ENCODE measurements around the gene CWC27. TPM values are rescaled to one million over a fixed set of nuclear protein-coding genes. Genes with fewer than 3 reads are reported as not detected.

Gene CWC27
- total and polyA plus RNA-seq, 9 of the 15 experiments (the other 6 are each of a cell fraction or from before 2014, with no cell fraction given), result 19.7 to 49.3 (median 38.3) TPM

DNA sequence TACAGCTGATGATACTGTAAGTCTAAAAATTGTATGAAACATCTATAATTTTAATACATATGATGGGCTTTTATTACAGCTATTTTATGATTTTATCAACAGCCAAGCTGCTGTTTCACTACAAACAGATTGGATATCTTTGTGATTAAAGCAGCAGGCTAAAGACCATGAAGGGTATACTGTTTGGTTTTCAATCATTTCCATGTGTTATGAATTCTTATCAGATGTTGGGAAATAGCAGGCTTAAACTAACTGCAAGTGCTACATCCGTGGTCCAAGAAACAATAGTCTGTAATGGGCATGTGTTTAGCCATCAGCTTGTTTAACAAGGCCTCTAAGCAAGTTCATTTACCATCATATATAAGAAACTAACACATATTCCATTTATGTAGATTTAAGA, 107.5 kb downstream of the CWC27 start:
- Histone ChIP-seq H3K27ac (ENCODE audit: extremely low read depth, low read depth, low read length) (no peak overlapping the region), H3K9me3 (replicated peaks; ENCODE audit: control insufficient read depth, insufficient read depth, low read depth, low read length) (no peaks in the 10 kb centered on the region), H3K9me1 (ENCODE audit: control insufficient read depth, insufficient read depth, low read length) (no peaks in the 10 kb centered on the region), H3K4me2 (ENCODE audit: insufficient read depth, low read length) (no peak overlapping the region), H3K27me3 (ENCODE audit: control insufficient read depth in 2 of 2, insufficient read depth in 2 of 2, low read length in 2 of 2) (no peaks in the 10 kb centered on the region), H2AFZ (ENCODE audit: low read depth, low read length) (no peak overlapping the region), H3K36me3 (ENCODE audit: control insufficient read depth, insufficient read depth, low read length) (no peaks in the 10 kb centered on the region), H3K9ac (ENCODE audit: insufficient read depth in 1 of 2, low read depth in 2 of 2, low read length in 2 of 2) (no peak overlapping the region), H3K4me1 (replicated peaks in 1 of 2; ENCODE audit: control insufficient read depth in 2 of 2, insufficient read depth in 2 of 2, low read length in 2 of 2) (no peaks in the 10 kb centered on the region), H3K79me2 (ENCODE audit: control insufficient read depth, insufficient read depth, low read length) (no peaks in the 10 kb centered on the region), H3K4me3 (no peak overlapping the region), H4K20me1 (replicated peaks; ENCODE audit: control insufficient read depth, insufficient read depth, low read length) (no peaks in the 10 kb centered on the region; the same call in 1 of the 2 replicates)
- BruUV-seq (replicated peaks), result no TSS peak
- ChIA-PET CTCF (ENCODE audit: low intra/inter-chr PET ratio) (no interaction called here), POLR2A (interaction anchor here (0.7 kb wide), 1 partner anchor 65 kb away, joined by 3 read pairs; no protein-coding TSS in a partner anchor)
- WGBS (ENCODE audit: insufficient coverage, low coverage, missing lambda C conversion rate), result 5% methylated on average over 1 of the region's 1 CpG
- FAIRE-seq (peak; percentile 6), DNase-seq (ENCODE audit: extremely low read depth in 1 of 4, low spot score in 3 of 4) (no peak), ATAC-seq (no peak)
- intact Hi-C loops (cut with micrococcal nuclease) (no loop called here), in situ Hi-C loops (cut with MboI) (no loop called here)
- TF ChIP-seq MED1 (CRISPR knock-in tag; IDR thresholded peaks at IDR 0.05; ENCODE audit: borderline replicate concordance), result no peak
- no peak for TF ChIP-seq ZNF217 (CRISPR knock-in tag; IDR thresholded peaks at IDR 0.05)
- TF ChIP-seq PHB2 (IDR thresholded peaks at IDR 0.05; ENCODE audit: low read depth), result no peak
- no peak for TF ChIP-seq PPARD (CRISPR knock-in tag; IDR thresholded peaks at IDR 0.05)
- TF ChIP-seq, protein P1, sequence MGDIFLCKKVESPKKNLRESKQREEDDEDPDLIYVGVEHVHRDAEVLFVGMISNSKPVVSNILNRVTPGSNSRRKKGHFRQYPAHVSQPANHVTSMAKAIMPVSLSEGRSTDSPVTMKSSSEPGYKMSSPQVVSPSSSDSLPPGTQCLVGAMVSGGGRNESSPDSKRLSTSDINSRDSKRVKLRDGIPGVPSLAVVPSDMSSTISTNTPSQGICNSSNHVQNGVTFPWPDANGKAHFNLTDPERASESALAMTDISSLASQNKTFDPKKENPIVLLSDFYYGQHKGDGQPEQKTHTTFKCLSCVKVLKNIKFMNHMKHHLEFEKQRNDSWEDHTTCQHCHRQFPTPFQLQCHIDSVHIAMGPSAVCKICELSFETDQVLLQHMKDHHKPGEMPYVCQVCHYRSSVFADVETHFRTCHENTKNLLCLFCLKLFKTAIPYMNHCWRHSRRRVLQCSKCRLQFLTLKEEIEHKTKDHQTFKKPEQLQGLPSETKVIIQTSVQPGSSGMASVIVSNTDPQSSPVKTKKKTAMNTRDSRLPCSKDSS (IDR thresholded peaks at IDR 0.05; ENCODE audit: low read depth, partially characterized antibody), result no peak

DNA sequence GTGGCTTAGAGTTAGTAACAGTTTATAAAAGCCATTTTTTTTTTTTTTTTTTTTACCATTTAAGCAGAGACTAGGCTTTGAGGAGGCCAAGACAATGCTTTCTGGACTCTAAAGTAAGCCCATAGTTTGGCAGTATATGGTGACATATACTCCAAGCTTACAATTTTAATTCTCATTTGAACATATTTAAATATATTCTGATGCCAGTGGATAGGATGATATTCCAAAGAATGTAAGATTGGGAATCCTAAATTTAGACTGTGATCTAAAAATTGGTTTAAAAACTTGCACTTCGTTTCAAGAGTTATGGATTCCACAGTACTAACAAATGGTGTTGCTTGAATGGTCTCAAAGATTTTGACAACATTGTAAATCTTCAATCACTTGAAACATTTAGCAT, 112.1 kb downstream of the CWC27 start:
- DNase-seq (ENCODE audit: extremely low read depth in 1 of 4, low spot score in 3 of 4) (no peak), FAIRE-seq (no peak), ATAC-seq (no peak)
- Histone ChIP-seq H3K4me1 (replicated peaks in 1 of 2; ENCODE audit: control insufficient read depth in 2 of 2, insufficient read depth in 2 of 2, low read length in 2 of 2) (no peaks in the 10 kb centered on the region), H3K79me2 (ENCODE audit: control insufficient read depth, insufficient read depth, low read length) (no peaks in the 10 kb centered on the region), H3K4me2 (ENCODE audit: insufficient read depth, low read length) (no peak overlapping the region), H3K9me3 (replicated peaks; ENCODE audit: control insufficient read depth, insufficient read depth, low read depth, low read length) (no peaks in the 10 kb centered on the region), H2AFZ (ENCODE audit: low read depth, low read length) (no peak overlapping the region), H3K9ac (ENCODE audit: insufficient read depth in 1 of 2, low read depth in 2 of 2, low read length in 2 of 2) (no peak overlapping the region), H3K36me3 (ENCODE audit: control insufficient read depth, insufficient read depth, low read length) (no peaks in the 10 kb centered on the region), H3K9me1 (ENCODE audit: control insufficient read depth, insufficient read depth, low read length) (no peaks in the 10 kb centered on the region), H3K27ac (ENCODE audit: extremely low read depth, low read depth, low read length) (no peak overlapping the region), H3K27me3 (ENCODE audit: control insufficient read depth in 2 of 2, insufficient read depth in 2 of 2, low read length in 2 of 2) (no peaks in the 10 kb centered on the region), H3K4me3 (no peak overlapping the region), H4K20me1 (replicated peaks; ENCODE audit: control insufficient read depth, insufficient read depth, low read length) (no peaks in the 10 kb centered on the region; the same call in 1 of the 2 replicates)
- CTCF ChIA-PET (ENCODE audit: low intra/inter-chr PET ratio), result no interaction called here
- BruUV-seq (replicated peaks), result no TSS peak
- intact Hi-C loops (cut with micrococcal nuclease), result no loop called here
- 6% methylated on average over 1 of the region's 1 CpG for WGBS (ENCODE audit: insufficient coverage, low coverage, missing lambda C conversion rate)
- in situ Hi-C loops (cut with MboI), result no loop called here
- POLR2A ChIA-PET, result no interaction called here
- no peak for TF ChIP-seq MCM5 (IDR thresholded peaks at IDR 0.05; ENCODE audit: low read depth)
- TF ChIP-seq NR4A1 (CRISPR knock-in tag; IDR thresholded peaks at IDR 0.05), result no peak
- TF ChIP-seq NR4A1 (tag; IDR thresholded peaks at IDR 0.05), result no peak
- no peak for TF ChIP-seq HSF4 (CRISPR knock-in tag; IDR thresholded peaks at IDR 0.05; ENCODE audit: borderline replicate concordance)
- no peak for TF ChIP-seq POU5F1 (IDR thresholded peaks at IDR 0.05; ENCODE audit: borderline replicate concordance, low read depth, low read length, partially characterized antibody)
- no peak for TF ChIP-seq RBFOX2 (IDR thresholded peaks at IDR 0.05; ENCODE audit: low read depth, low read length)

Measured in K562 (cell line).